Transverse colon (tissue), 4 donors: ENCODE results near the gene ITGB8.

Source experiments
- CTCF ChIP-seq, 5 experiments: fragments of 200-600 bp in 3 of 5; fragments of 450-650 bp in 2 of 5; sonication (generic) in 3 of 5; IDR thresholded peaks; 1 replicate in 2 of 5; 2 replicates in 3 of 5; pipeline ENCODE4 v1.5.1; 2016 to 2017; ENCODE audit warnings: antibody characterized with exemption in 5 of 5, inconsistent platforms in 3 of 5, mild to moderate bottlenecking in 2 of 5, moderate library complexity in 1 of 5
- POLR2A ChIP-seq: fragments of 450-650 bp; IDR thresholded peaks from one replicate; pipeline ENCODE4 v1.6.1; 2016; ENCODE audit warnings: antibody characterized with exemption, mild to moderate bottlenecking, moderate library complexity
- POLR2AphosphoS5 ChIP-seq, 3 donors: sonication (generic); formaldehyde crosslinking; IDR thresholded peaks; one replicate each; pipeline ENCODE4 v1.6.1; 2016; ENCODE audit warnings: antibody characterized with exemption in 3 of 3

GRCh38 chr7:20409961-20410360 is 79.3 kb downstream of the ITGB8 start:
- TF ChIP-seq POLR2A (no peak), CTCF (IDR thresholded peaks at IDR 0.05) (no peak), POLR2AphosphoS5 (IDR thresholded peaks at IDR 0.05) (no peak)
